Cardiac muscle cell (in vitro differentiated cells and primary cell): ENCODE measurements around the gene SART1. TPM values are rescaled to one million over a fixed set of nuclear protein-coding genes. Genes with fewer than 3 reads are reported as not detected.
"Not testable (repeated sequence)": the region's sequence is repeated elsewhere in the genome, so short reads cannot be mapped to it uniquely, and the experiment has no call there.

Source experiments
- DNase-seq, 2 donors: peaks; one replicate each; pipeline versions ENCODE4 v3.0.0 to v3.0.0-alpha.2; 2010 to 2017; ENCODE audit warnings: low read depth in 1 of 2, low spot score in 1 of 2
- H3K27ac ChIP-seq: fragments of 200-600 bp; sonication (generic); 2 replicates; pipeline ENCODE4 v1.5.1; 2016
- H3K27me3 ChIP-seq: fragments of 200-600 bp; sonication (generic); 2 replicates; pipeline ENCODE4 v1.6.0; 2016; ENCODE audit warnings: control low read depth
- H3K36me3 ChIP-seq: fragments of 200-600 bp; sonication (generic); 2 replicates; pipeline ENCODE4 v1.5.1; 2016; ENCODE audit warnings: control low read depth
- H3K4me1 ChIP-seq: fragments of 200-600 bp; sonication (generic); 2 replicates; pipeline ENCODE4 v1.8.1; 2017; ENCODE audit warnings: low read depth, mild to moderate bottlenecking, mixed run types
- H3K4me3 ChIP-seq: fragments of 200-600 bp; sonication (generic); 2 replicates; pipeline ENCODE4 v1.5.1; 2016; ENCODE audit warnings: mild to moderate bottlenecking
- H3K9me3 ChIP-seq: fragments of 200-600 bp; sonication (generic); 2 replicates; pipeline ENCODE4 v1.5.1; 2017; ENCODE audit warnings: low read depth, mild to moderate bottlenecking, control low read depth
- polyA plus RNA-seq: library from polyadenylated mRNA; unstranded; fragments of >200 nt; fragmentation: Nextera tagmentation; extraction: Ambion mirVana; gene quantifications from 2 replicates; pipeline ENCODE4 v1.2.1, GENCODE V29; 2016
- total RNA-seq: library from RNA; depleted of rRNA; stranded (reverse); fragments of >200 nt; gene quantifications from 2 replicates; pipeline ENCODE4 v1.2.3, GENCODE V29; 2016
- TF ChIP-seq, protein P1 (sequence below): IDR thresholded peaks from 2 replicates; pipeline ENCODE4 v1.5.1; 2012; ENCODE audit warnings: low read depth, mild to moderate bottlenecking, low read length

SART1 gene
- total and polyA plus RNA-seq, 2 experiments from 2014 or later = 51.6 to 55.7 TPM

DNA sequence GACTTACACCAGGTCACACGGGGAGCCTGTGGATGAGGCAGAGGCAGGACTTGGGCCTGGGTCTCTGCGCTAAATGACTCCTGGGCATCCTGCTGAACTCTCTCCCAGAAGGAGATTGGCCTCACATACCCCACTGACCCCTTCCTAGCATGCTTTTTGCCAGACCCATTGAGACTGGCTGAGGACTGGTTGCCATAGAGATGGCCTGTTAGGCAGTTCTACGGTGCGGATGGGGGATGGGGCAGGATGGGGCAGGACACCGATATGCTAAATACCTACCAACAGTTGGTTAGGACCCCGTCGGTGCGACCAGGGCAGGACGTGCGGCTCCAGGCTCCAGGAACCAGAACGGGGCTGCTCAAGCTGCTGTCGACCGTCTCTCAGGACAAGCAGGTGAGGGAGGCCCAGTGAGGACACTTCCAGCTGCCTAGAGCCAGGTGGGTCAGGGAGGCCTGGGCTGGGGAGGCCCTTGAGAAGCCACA, 16.1 kb upstream of the SART1 start, which contains the start of gene TSGA10IP:
Gene TSGA10IP, plus strand, starts transcription at position 51 of the 482 bp plus-strand sequence. Its CDS starts 196 bp downstream, at position 247.
- Histone ChIP-seq H3K36me3 (no peaks in the 10 kb centered on the region), H3K27ac (no peak within 1 kb of the TSS), H3K9me3 (no peaks in the 10 kb centered on the region), H3K4me1 (no peaks in the 10 kb centered on the region), H3K27me3 (no peaks in the 10 kb centered on the region), H3K4me3 (no peak within 1 kb of the TSS)
- TF ChIP-seq, protein P1, sequence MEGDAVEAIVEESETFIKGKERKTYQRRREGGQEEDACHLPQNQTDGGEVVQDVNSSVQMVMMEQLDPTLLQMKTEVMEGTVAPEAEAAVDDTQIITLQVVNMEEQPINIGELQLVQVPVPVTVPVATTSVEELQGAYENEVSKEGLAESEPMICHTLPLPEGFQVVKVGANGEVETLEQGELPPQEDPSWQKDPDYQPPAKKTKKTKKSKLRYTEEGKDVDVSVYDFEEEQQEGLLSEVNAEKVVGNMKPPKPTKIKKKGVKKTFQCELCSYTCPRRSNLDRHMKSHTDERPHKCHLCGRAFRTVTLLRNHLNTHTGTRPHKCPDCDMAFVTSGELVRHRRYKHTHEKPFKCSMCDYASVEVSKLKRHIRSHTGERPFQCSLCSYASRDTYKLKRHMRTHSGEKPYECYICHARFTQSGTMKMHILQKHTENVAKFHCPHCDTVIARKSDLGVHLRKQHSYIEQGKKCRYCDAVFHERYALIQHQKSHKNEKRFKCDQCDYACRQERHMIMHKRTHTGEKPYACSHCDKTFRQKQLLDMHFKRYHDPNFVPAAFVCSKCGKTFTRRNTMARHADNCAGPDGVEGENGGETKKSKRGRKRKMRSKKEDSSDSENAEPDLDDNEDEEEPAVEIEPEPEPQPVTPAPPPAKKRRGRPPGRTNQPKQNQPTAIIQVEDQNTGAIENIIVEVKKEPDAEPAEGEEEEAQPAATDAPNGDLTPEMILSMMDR = no peak
- no peak for DNase-seq

DNA sequence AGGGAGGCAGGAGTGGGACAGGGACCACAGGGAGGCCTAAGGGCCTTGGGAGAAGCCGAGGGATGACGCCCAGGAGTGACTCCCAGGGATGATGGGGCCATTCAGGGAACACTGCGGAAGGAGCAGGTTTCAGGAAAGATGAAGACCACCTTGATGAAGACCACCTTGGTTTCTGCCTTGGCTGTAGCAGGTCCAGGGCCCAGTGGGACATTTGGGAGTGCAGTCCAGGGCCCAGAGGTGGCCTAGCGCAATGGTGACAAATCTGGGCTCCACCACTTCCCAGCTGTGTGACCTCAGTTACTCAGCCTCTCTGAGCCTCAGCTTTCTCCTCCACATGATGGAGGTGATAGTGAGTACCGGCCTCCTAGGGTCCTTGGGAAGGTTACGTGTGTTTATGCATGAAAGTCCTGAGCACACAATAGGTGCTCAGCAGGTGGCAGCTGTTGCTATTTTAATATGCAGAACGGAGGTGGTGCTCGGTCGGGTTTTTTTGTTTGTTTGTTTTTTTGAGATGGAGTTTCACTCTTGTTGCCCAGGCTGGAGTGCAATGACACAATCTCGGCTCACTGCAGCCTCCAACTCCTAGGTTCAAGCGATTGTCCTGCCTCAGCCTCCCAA, 15.5 kb upstream of the SART1 start:
- no peaks in the 10 kb centered on the region for H3K27me3 ChIP-seq
- TF ChIP-seq, protein P1 = no peak
- DNase-seq = no peak
- no peak overlapping the region for H3K4me3 ChIP-seq
- no peaks in the 10 kb centered on the region for H3K36me3 ChIP-seq
- no peaks in the 10 kb centered on the region for H3K4me1 ChIP-seq
- no peaks in the 10 kb centered on the region for H3K9me3 ChIP-seq
- no peak overlapping the region for H3K27ac ChIP-seq

DNA sequence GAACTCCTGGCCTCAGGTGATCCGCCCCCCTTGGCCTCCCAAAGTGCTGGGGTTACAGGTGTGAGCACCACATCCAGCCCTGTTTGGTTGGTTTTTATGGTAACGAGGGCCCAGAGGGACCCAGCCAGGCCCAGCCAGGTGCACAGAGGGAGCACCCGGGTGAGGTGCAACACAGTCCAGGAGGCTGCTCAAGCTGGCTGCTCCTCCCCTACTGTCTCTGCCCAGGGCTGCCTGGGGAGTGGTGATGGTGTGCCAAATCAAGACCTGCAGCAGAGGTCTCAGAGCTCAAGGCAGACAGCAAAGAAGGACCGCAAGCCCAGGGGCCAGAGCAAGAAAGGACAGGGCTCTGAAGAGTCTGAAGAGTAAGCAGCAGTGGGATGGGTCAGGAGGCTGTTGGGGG, 14.9 kb upstream of the SART1 start:
- TF ChIP-seq, protein P1 = no peak
- Histone ChIP-seq H3K27ac (no peak overlapping the region), H3K4me1 (no peaks in the 10 kb centered on the region), H3K9me3 (no peaks in the 10 kb centered on the region), H3K36me3 (no peaks in the 10 kb centered on the region), H3K27me3 (no peaks in the 10 kb centered on the region), H3K4me3 (no peak overlapping the region)
- no peak for DNase-seq

DNA sequence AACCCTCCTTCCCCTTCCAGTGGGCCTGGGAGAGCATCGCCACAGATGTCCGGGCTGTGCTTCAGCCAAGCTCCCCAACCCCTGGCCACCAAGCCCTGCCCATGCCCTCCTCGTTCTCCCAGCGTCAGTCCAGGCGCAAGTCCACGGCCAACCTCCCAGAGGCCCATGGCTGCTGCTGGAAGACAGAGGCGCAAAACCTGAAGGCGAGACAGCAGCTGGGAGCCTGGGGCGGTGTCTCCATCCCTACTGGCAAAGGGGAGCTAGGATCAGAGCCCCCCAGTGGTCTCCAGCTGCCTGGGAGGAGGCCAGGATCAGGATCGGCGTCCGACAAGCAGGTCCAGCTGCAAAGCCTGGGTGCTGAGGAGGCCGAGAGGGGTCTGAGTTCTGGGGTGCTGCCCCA, 14.4 kb upstream of the SART1 start:
- Histone ChIP-seq H3K4me1 (no peaks in the 10 kb centered on the region), H3K27ac (no peak overlapping the region), H3K27me3 (no peaks in the 10 kb centered on the region), H3K4me3 (no peak overlapping the region), H3K36me3 (no peaks in the 10 kb centered on the region), H3K9me3 (no peaks in the 10 kb centered on the region)
- no peak for DNase-seq
- TF ChIP-seq, protein P1 = no peak

DNA sequence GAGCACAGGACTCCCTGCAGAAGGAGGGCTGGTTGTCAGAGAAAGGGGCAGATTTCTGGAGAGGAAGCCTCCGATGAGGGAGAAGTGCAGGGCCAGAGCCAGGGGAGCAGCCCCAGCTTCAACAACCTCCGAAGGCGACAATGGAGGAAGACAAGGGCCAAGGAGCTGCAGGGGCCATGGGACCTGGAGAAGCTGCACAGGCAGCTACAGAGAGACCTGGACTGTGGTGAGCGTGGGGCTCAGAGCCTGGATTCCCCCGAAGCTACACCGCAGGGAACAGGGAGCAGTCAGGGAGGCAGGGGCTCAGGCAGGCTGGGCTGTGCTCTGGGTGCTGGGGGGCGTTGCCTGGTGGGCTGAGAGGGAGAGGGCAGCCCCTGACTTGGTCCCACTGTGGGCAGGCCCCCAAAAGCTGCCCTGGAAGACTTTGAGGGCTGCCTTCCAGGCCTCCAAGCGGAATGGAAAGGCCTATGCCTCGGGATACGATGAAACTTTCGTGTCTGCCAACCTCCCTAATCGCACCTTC, 13.9 kb upstream of the SART1 start:
- DNase-seq = no peak
- H3K4me1 ChIP-seq = no peaks in the 10 kb centered on the region
- TF ChIP-seq, protein P1 = no peak
- H3K4me3 ChIP-seq = no peak overlapping the region
- H3K36me3 ChIP-seq = no peaks in the 10 kb centered on the region
- H3K27me3 ChIP-seq = no peaks in the 10 kb centered on the region
- no peaks in the 10 kb centered on the region for H3K9me3 ChIP-seq
- no peak overlapping the region for H3K27ac ChIP-seq

DNA sequence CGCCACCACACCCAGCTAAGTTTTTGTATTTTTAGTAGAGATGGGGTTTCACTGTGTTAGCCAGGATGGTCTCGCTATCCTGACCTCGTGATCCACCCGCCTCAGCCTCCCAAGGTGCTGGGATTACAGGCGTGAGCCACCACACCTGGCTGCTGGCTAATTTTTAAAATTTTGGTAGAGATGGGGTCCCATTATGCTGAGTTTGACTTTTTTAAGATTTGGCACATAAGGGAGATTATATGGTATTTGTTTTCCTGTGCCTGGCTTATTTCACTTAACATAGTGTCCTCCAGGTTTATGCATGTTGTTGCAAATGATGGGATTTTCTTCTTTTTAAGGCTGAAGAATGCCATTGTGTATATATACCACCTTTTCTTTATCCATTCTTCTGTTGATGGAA, 10.8 kb upstream of the SART1 start:
- not testable (repeated sequence) for H3K4me1 ChIP-seq, H3K36me3 ChIP-seq, H3K27ac ChIP-seq, H3K4me3 ChIP-seq, DNase-seq, H3K9me3 ChIP-seq, H3K27me3 ChIP-seq

DNA sequence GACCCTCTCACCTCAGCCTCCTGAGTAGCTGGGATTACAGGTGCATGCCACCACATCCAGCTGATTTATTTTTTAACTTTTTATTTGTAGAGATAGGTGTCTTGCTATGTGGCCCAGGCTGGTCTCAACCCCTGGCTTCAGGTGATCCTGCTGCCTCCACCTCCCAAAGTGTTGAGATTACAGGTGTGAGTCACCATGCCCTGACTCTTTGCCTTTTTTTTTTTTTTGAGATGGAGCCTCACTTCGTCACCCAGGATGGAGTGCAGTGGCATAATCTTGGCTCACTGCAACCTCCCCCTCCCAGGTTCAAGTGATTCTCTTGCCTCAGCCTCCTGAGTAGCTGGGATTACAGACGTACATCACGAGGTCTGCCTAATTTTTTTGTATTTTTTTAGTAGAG, 9.9 kb upstream of the SART1 start:
- not testable (repeated sequence) for H3K9me3 ChIP-seq, DNase-seq, H3K27ac ChIP-seq, H3K27me3 ChIP-seq, H3K4me3 ChIP-seq, H3K36me3 ChIP-seq, H3K4me1 ChIP-seq
